DND-41 (cell line): ENCODE data around the gene LILRA1.

ENCODE experiments used
- EZH2 ChIP-seq: IDR thresholded peaks from 3 replicates; pipeline ENCODE4 v1.6.1; 2012; ENCODE audit warnings: borderline replicate concordance, low read depth, mild to moderate bottlenecking, moderate library complexity, low read length, inconsistent platforms; ENCODE audit not compliant: severe bottlenecking
- TF ChIP-seq, protein P1 (sequence below): IDR thresholded peaks from 2 replicates; pipeline ENCODE4 v1.5.1; 2012; ENCODE audit warnings: borderline replicate concordance, low read length, moderate library complexity, mild to moderate bottlenecking; ENCODE audit not compliant: poor library complexity, severe bottlenecking; ENCODE audit errors: extremely low read depth

DNA sequence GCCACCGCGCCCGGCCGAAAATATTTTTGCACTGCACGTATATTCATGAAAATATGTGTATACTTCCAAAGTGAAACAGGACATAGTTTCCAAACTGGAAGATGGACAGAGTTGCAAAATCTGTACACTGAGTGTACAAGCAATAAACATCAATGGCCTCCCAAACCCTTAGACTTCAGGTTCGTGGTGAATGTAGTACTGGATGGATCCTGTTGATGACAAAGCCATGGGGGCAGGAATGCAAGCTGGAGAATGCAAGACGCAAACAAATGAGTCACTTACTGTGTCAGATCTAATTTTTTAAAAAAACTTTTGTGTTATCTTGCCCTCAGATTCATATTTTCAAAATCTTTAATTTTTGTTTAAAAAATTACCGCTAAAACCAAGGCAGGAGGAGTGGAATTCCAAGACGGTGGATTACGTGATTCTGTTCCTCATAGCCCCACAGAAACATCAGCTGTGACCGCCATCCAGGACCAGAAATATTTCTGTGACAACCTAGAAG is 32.5 kb upstream of the LILRA1 start:
- TF ChIP-seq EZH2: no peak
- TF ChIP-seq, protein P1, sequence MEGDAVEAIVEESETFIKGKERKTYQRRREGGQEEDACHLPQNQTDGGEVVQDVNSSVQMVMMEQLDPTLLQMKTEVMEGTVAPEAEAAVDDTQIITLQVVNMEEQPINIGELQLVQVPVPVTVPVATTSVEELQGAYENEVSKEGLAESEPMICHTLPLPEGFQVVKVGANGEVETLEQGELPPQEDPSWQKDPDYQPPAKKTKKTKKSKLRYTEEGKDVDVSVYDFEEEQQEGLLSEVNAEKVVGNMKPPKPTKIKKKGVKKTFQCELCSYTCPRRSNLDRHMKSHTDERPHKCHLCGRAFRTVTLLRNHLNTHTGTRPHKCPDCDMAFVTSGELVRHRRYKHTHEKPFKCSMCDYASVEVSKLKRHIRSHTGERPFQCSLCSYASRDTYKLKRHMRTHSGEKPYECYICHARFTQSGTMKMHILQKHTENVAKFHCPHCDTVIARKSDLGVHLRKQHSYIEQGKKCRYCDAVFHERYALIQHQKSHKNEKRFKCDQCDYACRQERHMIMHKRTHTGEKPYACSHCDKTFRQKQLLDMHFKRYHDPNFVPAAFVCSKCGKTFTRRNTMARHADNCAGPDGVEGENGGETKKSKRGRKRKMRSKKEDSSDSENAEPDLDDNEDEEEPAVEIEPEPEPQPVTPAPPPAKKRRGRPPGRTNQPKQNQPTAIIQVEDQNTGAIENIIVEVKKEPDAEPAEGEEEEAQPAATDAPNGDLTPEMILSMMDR: no peak
